Lower lobe of right lung (tissue), 2 donors: Measurements from ENCODE around the gene AGBL1. TPM values are rescaled to one million over a fixed set of nuclear protein-coding genes. Genes with fewer than 3 reads are reported as not detected.

Experiments used
- ATAC-seq, 2 donors: fragments of 200-7000 bp; cut with Tn5 transposase; one replicate each; pipeline ENCODE4 v1.9.1; 2020 to 2022; ENCODE audit warnings: mild to moderate bottlenecking in 2 of 2, moderate library complexity in 2 of 2
- DNase-seq: peaks from one replicate; pipeline ENCODE4 v3.0.0-alpha.2; 2020
- H3K27ac ChIP-seq: fragments of 200-600 bp; one replicate; pipeline ENCODE4 v1.8.0; 2022
- H3K27me3 ChIP-seq: fragments of 200-600 bp; one replicate; pipeline ENCODE4 v1.8.0; 2022; ENCODE audit warnings: low read depth
- H3K36me3 ChIP-seq: fragments of 200-600 bp; one replicate; pipeline ENCODE4 v1.8.0; 2022; ENCODE audit warnings: mild to moderate bottlenecking
- H3K4me1 ChIP-seq: fragments of 200-600 bp; one replicate; pipeline ENCODE4 v1.8.0; 2022
- H3K4me3 ChIP-seq: fragments of 200-600 bp; one replicate; pipeline ENCODE4 v1.8.0; 2022; ENCODE audit warnings: mild to moderate bottlenecking
- H3K9me3 ChIP-seq: fragments of 200-600 bp; one replicate; pipeline ENCODE4 v1.8.0; 2022
- intact Hi-C: fragments of 100-400 bp; cut with DNase I; formaldehyde crosslinking; loops from one replicate; pipeline ENCODE4 v1.11.0; 2022
- total RNA-seq: library from RNA; stranded (reverse); fragmentation: NEBNext Ultra II Directional; extraction: Animal tissue kit (Norgen Biotek cat#: 25700); gene quantifications from one replicate; pipeline ENCODE4 v1.2.1, GENCODE V29; 2021
- TF ChIP-seq, protein P1 (sequence below): fragments of 200-600 bp; IDR thresholded peaks from one replicate; pipeline ENCODE4 v1.8.0; 2022; ENCODE audit warnings: antibody characterized with exemption, mild to moderate bottlenecking
- donor health status: DM: no; HTN: yes; CAD: no; lungs with severe emphysema.

Gene AGBL1
- total RNA-seq, 1 donor from 2014 or later = 12.0 TPM

DNA sequence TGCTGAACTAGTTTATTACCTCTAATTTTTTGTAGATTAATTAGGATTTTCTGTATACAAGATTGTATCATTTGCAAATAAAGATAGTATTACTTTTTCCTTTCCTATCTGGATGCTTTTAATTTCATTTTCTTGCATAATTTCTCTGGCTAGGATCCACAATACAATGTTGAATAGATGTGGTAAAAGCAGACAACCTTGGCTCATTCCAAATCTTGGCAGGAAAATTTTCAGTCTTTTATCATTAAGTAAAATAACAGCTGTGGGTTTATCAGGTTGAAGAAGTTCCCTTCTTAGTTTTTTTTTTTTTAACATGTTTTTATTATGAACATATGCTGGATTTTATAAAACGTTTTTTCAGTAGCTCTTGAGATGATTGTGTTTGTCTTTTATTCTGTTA, 422.6 kb downstream of the AGBL1 start:
- H3K27me3 ChIP-seq = no peaks in the 10 kb centered on the region
- H3K9me3 ChIP-seq = no peaks in the 10 kb centered on the region
- H3K4me1 ChIP-seq = no peaks in the 10 kb centered on the region
- H3K36me3 ChIP-seq = no peaks in the 10 kb centered on the region
- ATAC-seq (no peak), DNase-seq (no peak)
- H3K27ac ChIP-seq = no peak overlapping the region
- H3K4me3 ChIP-seq = no peak overlapping the region
- TF ChIP-seq, protein P1, sequence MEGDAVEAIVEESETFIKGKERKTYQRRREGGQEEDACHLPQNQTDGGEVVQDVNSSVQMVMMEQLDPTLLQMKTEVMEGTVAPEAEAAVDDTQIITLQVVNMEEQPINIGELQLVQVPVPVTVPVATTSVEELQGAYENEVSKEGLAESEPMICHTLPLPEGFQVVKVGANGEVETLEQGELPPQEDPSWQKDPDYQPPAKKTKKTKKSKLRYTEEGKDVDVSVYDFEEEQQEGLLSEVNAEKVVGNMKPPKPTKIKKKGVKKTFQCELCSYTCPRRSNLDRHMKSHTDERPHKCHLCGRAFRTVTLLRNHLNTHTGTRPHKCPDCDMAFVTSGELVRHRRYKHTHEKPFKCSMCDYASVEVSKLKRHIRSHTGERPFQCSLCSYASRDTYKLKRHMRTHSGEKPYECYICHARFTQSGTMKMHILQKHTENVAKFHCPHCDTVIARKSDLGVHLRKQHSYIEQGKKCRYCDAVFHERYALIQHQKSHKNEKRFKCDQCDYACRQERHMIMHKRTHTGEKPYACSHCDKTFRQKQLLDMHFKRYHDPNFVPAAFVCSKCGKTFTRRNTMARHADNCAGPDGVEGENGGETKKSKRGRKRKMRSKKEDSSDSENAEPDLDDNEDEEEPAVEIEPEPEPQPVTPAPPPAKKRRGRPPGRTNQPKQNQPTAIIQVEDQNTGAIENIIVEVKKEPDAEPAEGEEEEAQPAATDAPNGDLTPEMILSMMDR = no peak
- intact Hi-C loops = no loop called here

DNA sequence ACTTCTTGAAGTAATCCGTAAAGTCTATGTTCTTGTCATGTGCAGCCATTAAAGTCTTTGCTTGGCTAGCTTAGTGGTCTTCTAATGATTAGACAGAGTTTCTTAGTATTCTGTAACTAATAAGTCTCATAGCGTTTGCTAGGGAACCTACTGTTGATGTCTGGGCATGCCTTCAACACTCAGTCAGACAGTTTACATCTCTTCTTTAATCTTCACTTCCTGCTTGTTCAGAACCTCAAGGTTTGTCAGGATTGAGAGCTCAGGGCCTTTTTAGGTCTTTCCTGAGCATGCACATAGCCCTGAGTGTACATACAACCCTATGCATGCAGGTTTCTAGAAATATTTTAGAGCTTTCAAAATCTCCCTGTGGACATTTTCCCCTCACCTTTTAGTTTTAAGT, 426.3 kb downstream of the AGBL1 start:
- intact Hi-C loops = no loop called here

DNA sequence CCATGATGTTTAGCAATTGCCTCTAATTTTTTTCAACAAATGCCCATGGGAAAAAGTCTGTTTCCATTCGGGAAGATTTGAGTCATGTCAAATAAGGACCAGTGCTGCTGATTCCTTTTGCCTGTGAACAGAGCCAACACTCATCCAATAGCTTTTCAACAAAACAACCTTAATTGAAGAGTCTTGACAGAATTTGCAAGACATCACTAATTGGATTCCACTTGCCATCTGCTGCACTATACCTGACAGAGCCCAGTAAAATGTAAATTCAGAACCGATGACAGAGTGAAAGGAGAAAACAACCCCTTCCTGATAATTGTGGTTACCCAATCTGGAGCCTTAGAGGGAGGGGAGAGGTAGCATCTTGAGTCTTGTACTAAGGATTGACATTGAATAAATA, 426.7 kb downstream of the AGBL1 start:
- TF ChIP-seq, protein P1 = no peak
- no peak for ATAC-seq
- no peaks in the 10 kb centered on the region for H3K4me1 ChIP-seq
- no peaks in the 10 kb centered on the region for H3K36me3 ChIP-seq
- H3K27me3 ChIP-seq = no peaks in the 10 kb centered on the region
- DNase-seq = no peak
- no peak overlapping the region for H3K27ac ChIP-seq
- H3K9me3 ChIP-seq = no peaks in the 10 kb centered on the region
- intact Hi-C loops = no loop called here
- H3K4me3 ChIP-seq = no peak overlapping the region

More for the DNA sequence above, 426.3 kb downstream of the AGBL1 start:
- no peak overlapping the region for H3K4me3 ChIP-seq
- TF ChIP-seq, protein P1 = no peak
- no peaks in the 10 kb centered on the region for H3K4me1 ChIP-seq
- ATAC-seq (no peak), DNase-seq (no peak)
- H3K27me3 ChIP-seq = no peaks in the 10 kb centered on the region
- H3K36me3 ChIP-seq = no peaks in the 10 kb centered on the region
- H3K27ac ChIP-seq = no peak overlapping the region
- no peaks in the 10 kb centered on the region for H3K9me3 ChIP-seq

DNA sequence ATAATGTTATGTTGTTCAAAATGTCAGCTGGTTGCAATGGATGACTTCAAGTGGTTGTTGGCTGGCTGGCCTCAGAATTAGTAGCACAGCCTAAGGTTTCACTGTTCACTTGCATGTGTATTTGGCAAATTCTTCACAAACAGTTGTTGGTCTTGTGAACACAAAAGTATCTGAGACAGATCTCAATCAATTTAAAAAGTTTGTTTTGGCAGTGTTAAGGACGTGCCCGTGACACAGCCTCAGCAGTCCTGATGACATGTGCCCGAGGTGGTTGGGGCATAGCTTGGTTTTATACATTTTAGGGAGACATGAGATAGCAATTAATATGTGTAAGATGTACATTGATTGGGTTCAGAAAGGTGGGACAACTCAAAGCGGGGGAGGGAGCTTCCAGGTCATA, 436.0 kb downstream of the AGBL1 start:
- no peaks in the 10 kb centered on the region for H3K9me3 ChIP-seq
- TF ChIP-seq, protein P1 = no peak
- no peak for ATAC-seq
- H3K27me3 ChIP-seq = no peaks in the 10 kb centered on the region
- intact Hi-C loops = no loop called here
- H3K36me3 ChIP-seq = no peaks in the 10 kb centered on the region
- no peak for DNase-seq
- no peaks in the 10 kb centered on the region for H3K4me1 ChIP-seq
- no peak overlapping the region for H3K27ac ChIP-seq
- no peak overlapping the region for H3K4me3 ChIP-seq

DNA sequence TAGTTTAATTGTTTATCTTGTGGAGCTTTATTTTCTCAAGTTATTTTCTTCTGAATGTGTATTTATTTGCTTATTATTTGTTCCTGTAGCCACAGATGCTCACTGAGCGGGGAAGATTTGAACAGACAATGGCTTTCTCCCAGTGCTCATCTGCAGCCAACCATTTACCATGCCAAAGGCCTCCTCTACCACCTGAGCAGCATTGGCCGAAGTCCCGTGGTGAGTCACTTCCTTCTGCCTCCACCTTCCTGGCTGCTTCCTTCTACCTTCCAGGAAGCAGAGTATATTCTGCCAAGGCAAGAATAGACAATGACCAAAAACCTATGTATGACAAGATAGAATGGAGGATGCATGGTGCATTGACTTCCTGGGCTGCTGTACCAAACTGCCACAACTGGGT, 443.1 kb downstream of the AGBL1 start:
- no peaks in the 10 kb centered on the region for H3K27me3 ChIP-seq
- H3K4me3 ChIP-seq = no peak overlapping the region
- H3K9me3 ChIP-seq = no peaks in the 10 kb centered on the region
- ATAC-seq (no peak), DNase-seq (no peak)
- no peaks in the 10 kb centered on the region for H3K4me1 ChIP-seq
- TF ChIP-seq, protein P1 = no peak
- no peak overlapping the region for H3K27ac ChIP-seq
- no peaks in the 10 kb centered on the region for H3K36me3 ChIP-seq
- intact Hi-C loops = no loop called here
